ENCODE measurements around the gene ABHD8.

DNA sequence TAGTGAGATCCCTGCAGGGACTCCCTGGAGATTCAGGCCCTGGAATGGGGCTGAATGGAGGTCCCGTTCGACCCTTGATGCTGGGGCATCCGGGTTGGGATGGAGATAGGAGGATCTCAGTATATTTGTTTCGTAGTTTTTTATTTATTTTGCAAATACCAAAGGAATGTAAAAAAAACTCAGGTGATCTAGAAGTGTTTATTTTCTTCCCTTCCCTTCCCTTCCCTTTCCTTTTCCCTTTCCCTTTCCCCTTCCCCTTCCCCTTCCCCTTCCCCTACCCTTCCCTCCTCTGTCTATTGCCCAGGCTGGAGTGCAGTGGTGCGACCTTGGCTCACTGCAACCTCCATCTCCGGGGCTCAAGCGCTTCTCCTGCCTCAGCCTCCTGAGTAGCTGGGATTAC, 38.6 kb upstream of the ABHD8 start:
- no peak for TF ChIP-seq POLR2A (IDR thresholded peaks at IDR 0.05)
- TF ChIP-seq, protein P1, sequence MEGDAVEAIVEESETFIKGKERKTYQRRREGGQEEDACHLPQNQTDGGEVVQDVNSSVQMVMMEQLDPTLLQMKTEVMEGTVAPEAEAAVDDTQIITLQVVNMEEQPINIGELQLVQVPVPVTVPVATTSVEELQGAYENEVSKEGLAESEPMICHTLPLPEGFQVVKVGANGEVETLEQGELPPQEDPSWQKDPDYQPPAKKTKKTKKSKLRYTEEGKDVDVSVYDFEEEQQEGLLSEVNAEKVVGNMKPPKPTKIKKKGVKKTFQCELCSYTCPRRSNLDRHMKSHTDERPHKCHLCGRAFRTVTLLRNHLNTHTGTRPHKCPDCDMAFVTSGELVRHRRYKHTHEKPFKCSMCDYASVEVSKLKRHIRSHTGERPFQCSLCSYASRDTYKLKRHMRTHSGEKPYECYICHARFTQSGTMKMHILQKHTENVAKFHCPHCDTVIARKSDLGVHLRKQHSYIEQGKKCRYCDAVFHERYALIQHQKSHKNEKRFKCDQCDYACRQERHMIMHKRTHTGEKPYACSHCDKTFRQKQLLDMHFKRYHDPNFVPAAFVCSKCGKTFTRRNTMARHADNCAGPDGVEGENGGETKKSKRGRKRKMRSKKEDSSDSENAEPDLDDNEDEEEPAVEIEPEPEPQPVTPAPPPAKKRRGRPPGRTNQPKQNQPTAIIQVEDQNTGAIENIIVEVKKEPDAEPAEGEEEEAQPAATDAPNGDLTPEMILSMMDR (IDR thresholded peaks at IDR 0.05) = no peak

Measured in suprapubic skin (tissue), 3 donors.